ENCODE measurements around the gene RALGAPA1.
"Not testable (repeated sequence)": the region's sequence is repeated elsewhere in the genome, so short reads cannot be mapped to it uniquely, and the experiment has no call there.

The RALGAPA1 gene

GRCh38 chr14:35808638-35809563, at the start of gene RALGAPA1:
TSS of gene RALGAPA1 (minus strand) at chr14:35809295. CDS start at chr14:35808835, 460 bp downstream.
- DNase-seq (ENCODE audit: low read depth in 2 of 2), result peak; percentile 82 to 87

GRCh38 chr14:35858521-35859209, 49.6 kb upstream of the RALGAPA1 start:
- DNase-seq (ENCODE audit: low read depth in 2 of 2), result no peak

- DNase-seq (ENCODE audit: low read depth in 2 of 2), result no peak
Observed at GRCh38 chr14:35855876-35856481, 46.9 kb upstream of the RALGAPA1 start.

GRCh38 chr14:35854696-35855270, 45.7 kb upstream of the RALGAPA1 start:
- DNase-seq (ENCODE audit: low read depth in 2 of 2), result no peak

- DNase-seq (ENCODE audit: low read depth in 2 of 2), result no peak
Observed at GRCh38 chr14:35853225-35853624, 44.1 kb upstream of the RALGAPA1 start.

- no peak for DNase-seq (ENCODE audit: low read depth in 2 of 2)
Observed at GRCh38 chr14:35851823-35852222, 42.7 kb upstream of the RALGAPA1 start.

GRCh38 chr14:35849122-35849521, 40.0 kb upstream of the RALGAPA1 start:
- no peak for DNase-seq (ENCODE audit: low read depth in 2 of 2)

- DNase-seq (ENCODE audit: low read depth in 2 of 2), result no peak
Observed at GRCh38 chr14:35847636-35848035, 38.5 kb upstream of the RALGAPA1 start.

- no peak for DNase-seq (ENCODE audit: low read depth in 2 of 2)
Observed at GRCh38 chr14:35844494-35844893, 35.4 kb upstream of the RALGAPA1 start.

GRCh38 chr14:35842245-35842644, 33.1 kb upstream of the RALGAPA1 start:
- DNase-seq (ENCODE audit: low read depth in 2 of 2), result not testable (repeated sequence)

GRCh38 chr14:35841704-35842103, 32.6 kb upstream of the RALGAPA1 start:
- DNase-seq (ENCODE audit: low read depth in 2 of 2), result not testable (repeated sequence)

- no peak for DNase-seq (ENCODE audit: low read depth in 2 of 2)
Observed at GRCh38 chr14:35835208-35835982, 26.3 kb upstream of the RALGAPA1 start.

- DNase-seq (ENCODE audit: low read depth in 2 of 2), result no peak
Observed at GRCh38 chr14:35829449-35829848, 20.4 kb upstream of the RALGAPA1 start.

- DNase-seq (ENCODE audit: low read depth in 2 of 2), result no peak
Observed at GRCh38 chr14:35827678-35828472, 18.8 kb upstream of the RALGAPA1 start.

- DNase-seq (ENCODE audit: low read depth in 2 of 2), result no peak
Observed at GRCh38 chr14:35826952-35827416, 17.9 kb upstream of the RALGAPA1 start.

- peak; percentile 93 to 97 for DNase-seq (ENCODE audit: low read depth in 2 of 2)
Observed at GRCh38 chr14:35826218-35826951, 17.3 kb upstream of the RALGAPA1 start, which contains the start of gene BRMS1L. TSS of gene BRMS1L (plus strand) at chr14:35826338. CDS start at chr14:35826517, 179 bp downstream.

- no peak for DNase-seq (ENCODE audit: low read depth in 2 of 2)
Observed at GRCh38 chr14:35825968-35826217, 16.8 kb upstream of the RALGAPA1 start.

- not testable (repeated sequence) for DNase-seq (ENCODE audit: low read depth in 2 of 2)
Observed at GRCh38 chr14:35824446-35825165, 15.5 kb upstream of the RALGAPA1 start.

- no peak for DNase-seq (ENCODE audit: low read depth in 2 of 2)
Observed at GRCh38 chr14:35822501-35822900, 13.4 kb upstream of the RALGAPA1 start.

All from stimulated activated CD4-positive, alpha-beta T cell treated with anti-CD3 and anti-CD28 coated beads, Interleukin-4, amount 100 ng/mL, for 48 hours (primary cell).